Liver (tissue), 3 donors: Measurements from ENCODE around the gene LGALS7.

Experiments used
- CTCF ChIP-seq: fragments of 150-350 bp; IDR thresholded peaks from 2 replicates; pipeline ENCODE4 v1.5.1; 2017; ENCODE audit warnings: improper control_type of control experiment, low read depth, low read length; ENCODE audit not compliant: missing input control
- JUND ChIP-seq, 2 donors: IDR thresholded peaks; 2 replicates each; pipeline ENCODE4 v1.6.1; 2016; ENCODE audit warnings: antibody characterized with exemption in 2 of 2
- NR2F2 ChIP-seq: IDR thresholded peaks from 2 replicates; pipeline ENCODE4 v1.6.1; 2016; ENCODE audit warnings: antibody characterized with exemption
- SP1 ChIP-seq: IDR thresholded peaks from 2 replicates; pipeline ENCODE4 v1.6.1; 2018; ENCODE audit warnings: antibody characterized with exemption, mild to moderate bottlenecking
- TAF1 ChIP-seq: conservative IDR thresholded peaks from 2 replicates; pipeline ENCODE4 v1.6.1; 2016; ENCODE audit warnings: antibody characterized with exemption, mild to moderate bottlenecking
- YY1 ChIP-seq: IDR thresholded peaks from 2 replicates; pipeline ENCODE4 v1.6.1; 2016; ENCODE audit warnings: antibody characterized with exemption, mild to moderate bottlenecking
- TF ChIP-seq, protein P1 (sequence below): IDR thresholded peaks from 2 replicates; pipeline ENCODE4 v1.6.1; 2016; ENCODE audit warnings: antibody characterized with exemption
- TF ChIP-seq, protein P2 (sequence below): IDR thresholded peaks from 2 replicates; pipeline ENCODE4 v1.6.1; 2016; ENCODE audit warnings: antibody characterized with exemption
- TF ChIP-seq, protein P3 (sequence below): IDR thresholded peaks from 2 replicates; pipeline ENCODE4 v1.6.1; 2016; ENCODE audit warnings: antibody characterized with exemption, mild to moderate bottlenecking
- donor health status: healthy.
- donor health status: healthy.

DNA sequence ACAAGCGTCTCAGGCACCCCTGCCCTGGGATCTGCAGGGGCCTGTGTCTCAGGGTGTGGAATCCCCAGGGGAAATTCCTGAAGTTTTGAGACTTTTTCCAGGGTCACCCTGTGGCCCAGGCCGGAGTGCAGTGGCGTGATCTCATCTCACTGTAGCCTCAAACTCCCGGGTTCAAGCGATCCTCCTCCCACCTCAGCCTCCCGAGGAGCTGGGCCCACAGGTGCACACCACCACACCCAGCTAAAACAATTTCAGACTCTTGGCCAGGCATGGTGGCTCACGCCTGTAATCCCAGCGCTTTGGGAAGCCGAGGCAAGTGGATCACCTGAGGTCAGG is 33.1 kb downstream of the LGALS7 start:
- TF ChIP-seq JUND (IDR thresholded peaks at IDR 0.05), result no peak
- TF ChIP-seq CTCF, result no peak
- no peak for TF ChIP-seq TAF1
- no peak for TF ChIP-seq SP1
- TF ChIP-seq, protein P1, sequence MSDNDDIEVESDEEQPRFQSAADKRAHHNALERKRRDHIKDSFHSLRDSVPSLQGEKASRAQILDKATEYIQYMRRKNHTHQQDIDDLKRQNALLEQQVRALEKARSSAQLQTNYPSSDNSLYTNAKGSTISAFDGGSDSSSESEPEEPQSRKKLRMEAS, result no peak
- TF ChIP-seq, protein P2, sequence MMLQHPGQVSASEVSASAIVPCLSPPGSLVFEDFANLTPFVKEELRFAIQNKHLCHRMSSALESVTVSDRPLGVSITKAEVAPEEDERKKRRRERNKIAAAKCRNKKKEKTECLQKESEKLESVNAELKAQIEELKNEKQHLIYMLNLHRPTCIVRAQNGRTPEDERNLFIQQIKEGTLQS, result no peak
- TF ChIP-seq, protein P3, sequence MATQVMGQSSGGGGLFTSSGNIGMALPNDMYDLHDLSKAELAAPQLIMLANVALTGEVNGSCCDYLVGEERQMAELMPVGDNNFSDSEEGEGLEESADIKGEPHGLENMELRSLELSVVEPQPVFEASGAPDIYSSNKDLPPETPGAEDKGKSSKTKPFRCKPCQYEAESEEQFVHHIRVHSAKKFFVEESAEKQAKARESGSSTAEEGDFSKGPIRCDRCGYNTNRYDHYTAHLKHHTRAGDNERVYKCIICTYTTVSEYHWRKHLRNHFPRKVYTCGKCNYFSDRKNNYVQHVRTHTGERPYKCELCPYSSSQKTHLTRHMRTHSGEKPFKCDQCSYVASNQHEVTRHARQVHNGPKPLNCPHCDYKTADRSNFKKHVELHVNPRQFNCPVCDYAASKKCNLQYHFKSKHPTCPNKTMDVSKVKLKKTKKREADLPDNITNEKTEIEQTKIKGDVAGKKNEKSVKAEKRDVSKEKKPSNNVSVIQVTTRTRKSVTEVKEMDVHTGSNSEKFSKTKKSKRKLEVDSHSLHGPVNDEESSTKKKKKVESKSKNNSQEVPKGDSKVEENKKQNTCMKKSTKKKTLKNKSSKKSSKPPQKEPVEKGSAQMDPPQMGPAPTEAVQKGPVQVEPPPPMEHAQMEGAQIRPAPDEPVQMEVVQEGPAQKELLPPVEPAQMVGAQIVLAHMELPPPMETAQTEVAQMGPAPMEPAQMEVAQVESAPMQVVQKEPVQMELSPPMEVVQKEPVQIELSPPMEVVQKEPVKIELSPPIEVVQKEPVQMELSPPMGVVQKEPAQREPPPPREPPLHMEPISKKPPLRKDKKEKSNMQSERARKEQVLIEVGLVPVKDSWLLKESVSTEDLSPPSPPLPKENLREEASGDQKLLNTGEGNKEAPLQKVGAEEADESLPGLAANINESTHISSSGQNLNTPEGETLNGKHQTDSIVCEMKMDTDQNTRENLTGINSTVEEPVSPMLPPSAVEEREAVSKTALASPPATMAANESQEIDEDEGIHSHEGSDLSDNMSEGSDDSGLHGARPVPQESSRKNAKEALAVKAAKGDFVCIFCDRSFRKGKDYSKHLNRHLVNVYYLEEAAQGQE, result no peak
- TF ChIP-seq NR2F2, result no peak
- TF ChIP-seq YY1, result no peak
